ENCODE data around the gene CA9. TPM values are rescaled to one million over a fixed set of nuclear protein-coding genes. Genes with fewer than 3 reads are reported as not detected.

The CA9 gene
- total RNA-seq, 1 experiment from 2014 or later = not detected

DNA sequence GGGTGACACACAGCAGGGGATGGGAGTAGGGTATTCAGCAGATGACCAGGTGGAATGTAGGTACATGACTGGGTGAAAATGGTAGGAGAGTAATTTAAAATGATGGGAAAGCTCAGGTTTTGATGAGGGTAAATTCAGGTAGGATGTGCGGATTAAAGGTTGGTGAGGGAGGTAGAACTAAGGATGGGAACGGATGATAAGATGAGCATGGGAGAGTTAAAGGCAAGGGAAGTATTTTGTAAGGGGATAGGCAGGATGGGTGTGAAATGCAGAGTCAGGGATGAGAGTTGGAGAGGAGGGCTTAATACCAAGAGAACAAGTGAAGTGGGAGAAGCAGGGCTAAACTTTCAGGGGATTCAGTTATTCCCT, 56.7 kb downstream of the CA9 start:
- Histone ChIP-seq H3K27me3 (replicated peaks; ENCODE audit: control insufficient read depth, insufficient read depth, low read length) (no peaks in the 10 kb centered on the region), H3K36me3 (ENCODE audit: control insufficient read depth, insufficient read depth, low read length) (peaks cover 1% of the 10 kb centered on the region), H3K9me3 (no peaks in the 10 kb centered on the region), H3K4me1 (peaks cover 57% of the 10 kb centered on the region), H3K4me3 (ENCODE audit: low read depth, low read length) (peak overlapping the region; percentile 83)
- CTCF ChIA-PET = no interaction called here
- Mint-ChIP-seq H3K9me3 (ENCODE audit: unreplicated experiment) (no peaks in the 10 kb centered on the region), H3K27me3 (ENCODE audit: insufficient read depth, unreplicated experiment) (no peaks in the 10 kb centered on the region), H3K27ac (ENCODE audit: unreplicated experiment) (no peak overlapping the region), H3K36me3 (ENCODE audit: insufficient read depth, unreplicated experiment) (peaks cover 44% of the 10 kb centered on the region), H3K4me3 (ENCODE audit: unreplicated experiment) (no peak overlapping the region), H3K4me1 (ENCODE audit: low read depth, unreplicated experiment) (no peaks in the 10 kb centered on the region)
- BruUV-seq (replicated peaks) = no TSS peak
- intact Hi-C loops (cut with micrococcal nuclease; ENCODE audit: unreplicated experiment) = loop anchor here (10.0 kb wide), 2 partner anchors 246 to 616 kb away; partner anchors contain the start of gene ATOSB
- TF ChIP-seq, protein P1, sequence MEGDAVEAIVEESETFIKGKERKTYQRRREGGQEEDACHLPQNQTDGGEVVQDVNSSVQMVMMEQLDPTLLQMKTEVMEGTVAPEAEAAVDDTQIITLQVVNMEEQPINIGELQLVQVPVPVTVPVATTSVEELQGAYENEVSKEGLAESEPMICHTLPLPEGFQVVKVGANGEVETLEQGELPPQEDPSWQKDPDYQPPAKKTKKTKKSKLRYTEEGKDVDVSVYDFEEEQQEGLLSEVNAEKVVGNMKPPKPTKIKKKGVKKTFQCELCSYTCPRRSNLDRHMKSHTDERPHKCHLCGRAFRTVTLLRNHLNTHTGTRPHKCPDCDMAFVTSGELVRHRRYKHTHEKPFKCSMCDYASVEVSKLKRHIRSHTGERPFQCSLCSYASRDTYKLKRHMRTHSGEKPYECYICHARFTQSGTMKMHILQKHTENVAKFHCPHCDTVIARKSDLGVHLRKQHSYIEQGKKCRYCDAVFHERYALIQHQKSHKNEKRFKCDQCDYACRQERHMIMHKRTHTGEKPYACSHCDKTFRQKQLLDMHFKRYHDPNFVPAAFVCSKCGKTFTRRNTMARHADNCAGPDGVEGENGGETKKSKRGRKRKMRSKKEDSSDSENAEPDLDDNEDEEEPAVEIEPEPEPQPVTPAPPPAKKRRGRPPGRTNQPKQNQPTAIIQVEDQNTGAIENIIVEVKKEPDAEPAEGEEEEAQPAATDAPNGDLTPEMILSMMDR (IDR thresholded peaks at IDR 0.05; ENCODE audit: insufficient read depth in 1 of 2, low read depth in 1 of 2, low read length in 1 of 2, severe bottlenecking in 1 of 2, unreplicated experiment in 1 of 2) = no peak
- POLR2A ChIA-PET = interaction anchor here (3.1 kb wide), 1 partner anchor 73 kb away, joined by 31 read pairs; the partner anchor contains the start of genes CCDC107 and RMRP
- no peak for DNase-seq

Small RNAs within 50 kb of the gene (microRNA-seq; reads per million reads assigned to microRNA genes)
- not detected for gene MIR6852

Other genes with a start within 250 kb of the CA9 start
- 13.0 and 13.5 TPM in 2 replicates for gene RUSC2, start 183.8 kb upstream of the CA9 start, total RNA-seq (2022)
- gene TESK1, start 68.7 kb upstream of the CA9 start, total RNA-seq (2022) = 27.9 and 30.1 TPM in 2 replicates
- 0.70 and 0.95 TPM in 2 replicates for gene CD72, start 55.5 kb upstream of the CA9 start, total RNA-seq (2022)
- gene SIT1, start 23.0 kb upstream of the CA9 start, total RNA-seq (2022) = not detected in 2 replicates
- 10,161 and 10,726 TPM in 2 replicates for gene RMRP, start 15.9 kb upstream of the CA9 start, total RNA-seq (2022)
- gene CCDC107, start 15.6 kb upstream of the CA9 start, total RNA-seq (2022) = 11.8 and 12.1 TPM in 2 replicates
- gene ARHGEF39, start 8.7 kb upstream of the CA9 start, total RNA-seq (2022) = 31.4 and 32.8 TPM in 2 replicates
- 21.8 and 26.5 TPM in 2 replicates for gene TPM2, start 16.0 kb downstream of the CA9 start, total RNA-seq (2022)
- 147 and 165 TPM in 2 replicates for gene TLN1, start 58.3 kb downstream of the CA9 start, total RNA-seq (2022)
- 50.4 and 54.1 TPM in 2 replicates for gene CREB3, start 58.7 kb downstream of the CA9 start, total RNA-seq (2022)
- 108 and 111 TPM in 2 replicates for gene GBA2, start 75.3 kb downstream of the CA9 start, total RNA-seq (2022)
- 25.0 and 27.1 TPM in 2 replicates for gene RGP1, start 75.4 kb downstream of the CA9 start, total RNA-seq (2022)
- gene MSMP, start 80.3 kb downstream of the CA9 start, total RNA-seq (2022) = not detected in 2 replicates
- gene NPR2, start 117.7 kb downstream of the CA9 start, total RNA-seq (2022) = 40.5 and 44.1 TPM in 2 replicates
- gene SPAG8, start 138.3 kb downstream of the CA9 start, total RNA-seq (2022) = 0.19 and 0.29 TPM in 2 replicates
- 88.0 and 110 TPM in 2 replicates for gene HINT2, start 141.1 kb downstream of the CA9 start, total RNA-seq (2022)
- not detected in 2 replicates for gene FAM221B, start 154.8 kb downstream of the CA9 start, total RNA-seq (2022)
- gene TMEM8B, start 155.3 kb downstream of the CA9 start, total RNA-seq (2022) = 4.8 and 4.9 TPM in 2 replicates
- gene OR13J1, start 196.5 kb downstream of the CA9 start, total RNA-seq (2022) = not detected in 2 replicates
- gene HRCT1, start 232.3 kb downstream of the CA9 start, total RNA-seq (2022) = not detected in 2 replicates
- gene SPAAR, start 235.6 kb downstream of the CA9 start, total RNA-seq (2022) = not detected in 2 replicates